ENCODE data around the gene SLC25A42.

The SLC25A42 gene

DNA sequence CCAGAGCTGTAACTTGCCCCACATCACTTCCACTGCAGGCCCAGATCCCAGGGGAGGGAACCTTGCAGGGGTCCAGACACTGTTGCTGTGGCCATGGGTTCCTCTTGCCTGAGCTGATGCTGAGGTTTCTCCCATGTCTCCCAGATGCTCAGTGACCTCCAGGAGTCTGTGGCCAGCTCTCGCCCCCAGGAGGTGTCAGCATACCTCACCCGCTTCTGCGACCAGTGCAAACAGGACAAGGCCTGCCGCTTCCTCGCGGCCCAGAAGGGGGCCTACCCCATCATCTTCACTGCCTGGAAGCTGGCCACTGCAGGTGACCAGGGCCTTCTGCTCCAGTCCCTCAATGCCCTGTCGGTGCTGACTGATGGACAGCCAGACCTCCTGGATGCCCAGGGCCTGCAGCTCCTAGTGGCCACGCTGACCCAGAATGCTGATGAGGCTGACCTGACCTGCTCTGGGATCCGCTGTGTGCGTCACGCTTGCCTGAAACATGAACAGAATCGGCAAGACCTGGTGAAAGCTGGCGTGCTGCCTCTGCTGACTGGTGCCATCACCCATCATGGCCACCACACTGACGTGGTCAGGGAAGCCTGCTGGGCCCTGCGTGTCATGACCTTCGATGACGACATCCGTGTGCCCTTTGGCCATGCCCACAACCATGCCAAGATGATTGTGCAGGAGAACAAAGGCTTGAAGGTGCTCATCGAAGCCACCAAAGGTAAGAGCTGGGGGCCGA, 12.1 kb upstream of the SLC25A42 start:
- DNase-seq = no peak

- DNase-seq = no peak
These were observed 10.9 kb upstream of the SLC25A42 start for GRCh38 chr19:19052921-19053320.

GRCh38 chr19:19053508-19054314, 10.1 kb upstream of the SLC25A42 start:
- peak in 4 of 14 donors; percentile 0 to 43 (median 21) for DNase-seq

GRCh38 chr19:19054315-19054938, 9.4 kb upstream of the SLC25A42 start:
- DNase-seq = no peak

DNA sequence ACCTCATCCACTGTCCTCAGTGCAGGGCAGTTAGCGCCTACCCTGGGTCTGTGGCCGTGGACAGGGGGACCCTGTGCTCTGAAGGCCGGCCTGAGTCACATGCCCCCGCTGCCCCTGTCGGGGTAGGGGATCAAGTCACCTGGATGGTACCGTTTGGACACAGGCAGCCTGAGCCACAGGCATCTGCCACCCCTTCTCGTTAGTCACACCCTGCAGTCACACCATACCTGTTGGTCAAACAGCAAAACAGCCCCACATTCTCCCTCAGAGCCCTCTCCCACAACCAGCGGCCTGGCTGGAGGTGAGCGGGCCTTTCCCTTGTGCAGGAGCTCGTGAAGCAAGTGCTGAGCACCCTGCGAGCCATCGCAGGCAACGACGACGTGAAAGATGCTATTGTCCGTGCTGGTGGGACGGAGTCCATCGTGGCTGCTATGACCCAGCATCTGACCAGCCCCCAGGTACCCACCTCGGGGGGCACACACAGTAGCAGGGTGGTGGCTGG, 8.8 kb upstream of the SLC25A42 start:
- no peak for DNase-seq

DNA sequence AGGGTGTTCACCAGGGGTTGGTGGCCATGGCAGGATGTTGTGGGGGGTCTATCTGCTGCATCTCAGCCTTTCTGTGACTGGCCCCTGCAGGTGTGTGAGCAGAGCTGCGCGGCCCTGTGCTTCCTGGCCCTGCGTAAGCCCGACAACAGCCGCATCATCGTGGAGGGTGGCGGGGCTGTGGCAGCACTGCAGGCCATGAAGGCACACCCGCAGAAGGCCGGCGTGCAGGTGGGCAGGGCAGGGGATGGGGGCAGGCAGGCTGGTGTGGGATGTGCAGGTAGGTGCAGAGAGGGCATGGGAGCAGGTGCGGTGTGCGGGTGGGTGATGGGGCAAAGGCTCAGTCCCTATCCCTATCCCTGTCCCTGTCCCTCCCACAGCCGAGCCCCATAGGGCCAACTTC, 8.1 kb upstream of the SLC25A42 start:
- no peak for DNase-seq

GRCh38 chr19:19056636-19057275, 7.0 kb upstream of the SLC25A42 start:
- no peak for DNase-seq

- DNase-seq = no peak
These were observed 6.5 kb upstream of the SLC25A42 start for GRCh38 chr19:19057317-19057716.

DNA sequence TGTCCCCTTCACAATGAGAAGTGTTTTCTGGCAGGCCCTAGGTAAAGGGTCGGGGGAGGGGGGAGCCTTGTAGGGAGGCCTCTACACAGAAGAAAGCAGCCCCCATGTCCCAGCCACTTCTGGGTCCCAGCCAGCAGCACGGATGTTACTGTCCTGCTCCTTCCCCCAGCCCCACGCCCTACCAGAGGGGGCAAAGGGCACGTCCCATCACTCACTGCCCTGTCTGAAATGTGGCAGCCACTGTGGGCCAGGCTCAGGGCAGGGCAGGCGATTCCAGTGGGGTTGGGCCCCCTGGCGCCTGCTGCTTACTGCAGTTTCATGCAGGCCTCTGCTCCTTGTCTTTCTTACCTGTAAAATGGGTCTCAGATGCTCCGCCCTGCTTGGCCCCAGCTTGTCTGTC, 6.1 kb upstream of the SLC25A42 start:
- no peak for DNase-seq

DNA sequence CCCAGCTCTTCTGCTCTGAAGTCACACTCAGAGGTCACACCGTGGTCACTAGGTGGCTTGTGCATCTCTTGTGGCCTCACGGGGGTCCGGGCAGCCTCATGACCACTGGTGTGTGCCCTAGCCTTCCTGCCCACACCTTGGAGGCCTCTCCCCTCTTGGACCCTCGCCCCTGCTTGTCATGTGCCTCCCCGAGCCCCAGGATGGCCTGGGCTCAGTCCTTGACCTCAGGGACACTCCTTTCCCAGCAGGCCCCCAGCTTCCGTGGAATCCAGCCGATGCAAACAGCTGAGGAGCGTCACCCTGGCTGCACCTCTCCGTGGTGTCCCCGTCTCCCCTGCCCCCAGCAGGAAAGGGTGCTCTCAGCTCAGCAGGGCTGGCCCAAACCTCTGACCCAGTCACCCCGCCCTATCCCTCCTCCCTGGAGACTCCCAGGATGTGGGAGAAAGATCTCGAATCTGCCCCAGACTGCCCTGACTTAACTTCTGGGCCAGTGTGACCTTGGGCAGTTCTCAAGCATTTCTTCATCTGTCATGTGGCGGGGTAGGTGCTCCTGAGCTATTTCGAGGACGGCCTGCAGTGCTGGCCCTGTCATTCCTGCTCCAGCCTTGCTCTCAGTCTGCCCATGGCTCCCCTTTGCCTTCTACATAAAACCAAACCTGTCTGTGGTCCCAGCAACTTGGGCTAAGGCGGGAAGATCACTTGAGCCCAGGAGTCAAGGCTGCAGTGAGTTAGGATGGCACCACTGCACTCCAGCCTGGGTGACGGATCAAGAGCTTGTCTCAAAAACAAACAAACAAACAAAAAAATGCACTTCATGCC, 4.6 kb upstream of the SLC25A42 start:
- DNase-seq = no peak

- no peak for DNase-seq
These were observed 3.8 kb upstream of the SLC25A42 start for GRCh38 chr19:19059837-19060611.

GRCh38 chr19:19061506-19061905, 2.3 kb upstream of the SLC25A42 start:
- peak in 6 of 14 donors; percentile 6 to 49 (median 14) for DNase-seq

- DNase-seq = no peak
These were observed 1.2 kb upstream of the SLC25A42 start for GRCh38 chr19:19062454-19063182.

DNA sequence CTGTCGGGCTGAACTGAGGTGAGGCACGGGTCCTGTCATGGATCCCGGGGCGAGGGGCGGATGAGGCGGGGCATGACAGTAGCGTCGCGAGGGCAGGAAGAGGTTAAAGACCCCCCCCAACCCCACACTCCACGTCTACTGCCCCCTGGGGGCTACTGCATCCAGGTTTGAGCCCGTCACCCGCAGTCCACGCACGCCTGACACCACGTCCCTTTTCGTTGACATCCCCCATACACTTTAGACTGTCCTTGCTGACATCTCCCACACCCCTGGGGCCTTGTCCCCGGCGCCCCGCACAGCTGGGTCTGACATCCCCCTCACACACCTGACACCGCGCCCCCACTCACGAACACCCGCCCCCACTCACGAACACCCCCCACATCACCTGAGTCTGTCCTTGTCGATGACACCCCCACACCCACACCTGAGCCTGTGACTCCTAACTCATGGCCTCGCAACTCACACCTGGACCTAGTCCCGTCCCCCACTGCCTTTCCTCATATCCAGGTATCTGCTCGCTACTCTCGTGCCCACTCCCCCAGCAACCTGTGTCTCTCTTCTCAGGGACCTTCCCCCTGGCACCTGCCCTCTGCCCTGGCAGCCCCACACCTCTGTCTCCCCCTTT, 416 bp downstream of the SLC25A42 start:
- DNase-seq = peak in 2 of 14 donors; percentile 28 to 43

DNA sequence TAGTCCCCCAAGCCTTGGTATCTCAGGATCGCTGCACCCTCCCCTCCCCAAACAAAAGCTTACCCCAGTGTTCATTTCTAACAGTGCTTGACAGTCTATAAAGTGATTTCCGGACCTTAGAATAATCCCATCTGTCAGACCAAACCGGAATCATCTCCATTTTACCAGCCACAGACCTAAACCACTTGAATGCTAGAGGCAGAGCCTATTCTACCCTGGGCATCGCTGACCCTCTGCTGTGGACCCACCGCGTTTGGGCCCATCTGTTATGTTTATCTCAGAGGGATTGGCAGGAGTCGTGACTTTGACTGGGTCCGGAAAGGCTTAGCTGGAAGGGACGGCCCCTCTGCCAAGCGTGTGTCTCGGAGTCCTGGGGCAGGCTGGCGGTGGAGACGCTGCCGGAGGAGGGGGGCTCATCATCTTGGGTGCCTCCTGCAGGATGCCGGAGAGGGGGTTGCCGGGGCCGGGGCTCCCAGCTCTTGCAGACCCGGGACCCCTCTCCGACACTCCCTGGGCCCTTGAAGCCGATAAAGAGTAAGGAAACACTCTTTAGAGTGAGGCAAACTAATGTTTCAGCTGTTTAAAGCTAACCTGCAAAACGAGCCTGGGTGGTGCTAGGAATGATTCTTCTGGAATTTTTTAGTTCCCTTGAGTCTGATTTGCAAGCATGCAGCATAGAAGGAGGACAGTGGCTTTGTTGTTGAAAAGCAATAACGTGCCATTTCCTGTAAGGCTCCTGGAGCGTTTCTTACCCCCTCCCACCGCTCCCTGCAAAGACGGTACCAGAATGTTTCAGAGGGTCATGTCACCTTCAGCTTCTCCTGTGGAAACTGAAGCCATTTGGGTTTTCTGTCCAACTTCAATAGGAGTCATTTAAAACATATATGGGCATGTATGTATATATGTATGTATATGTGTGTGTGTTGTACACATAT, 1.3 kb downstream of the SLC25A42 start:
- peak in 4 of 14 donors; percentile 3 to 37 (median 10) for DNase-seq

GRCh38 chr19:19067276-19068072, 3.7 kb downstream of the SLC25A42 start:
- no peak for DNase-seq
